ENCODE data around the gene DDX10.
A peak's percentile ranks its signal among the peaks of the same experiment; 100 is the strongest.

The DDX10 gene

DNA sequence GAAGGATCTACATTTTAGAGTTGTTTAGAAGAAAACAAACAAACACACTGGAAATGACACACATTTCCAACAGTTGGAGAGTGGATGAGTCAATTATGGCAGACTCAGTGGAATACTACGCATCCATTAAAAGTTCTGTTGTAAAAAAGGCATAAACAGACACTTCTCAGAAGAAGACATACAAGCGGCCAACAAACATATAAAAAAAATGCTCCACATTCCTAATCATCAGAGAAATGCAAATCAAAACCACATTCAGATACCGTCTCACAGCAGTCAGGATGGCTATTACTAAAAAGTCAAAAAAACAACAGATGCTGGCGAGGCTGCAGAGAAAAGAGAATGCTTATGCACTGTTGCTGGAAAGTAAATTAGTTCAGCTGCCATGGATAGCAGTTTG, 298.2 kb downstream of the DDX10 start:
- TF ChIP-seq GATA3 (IDR thresholded peaks at IDR 0.05; ENCODE audit: low read depth, low read length) = no peak

DNA sequence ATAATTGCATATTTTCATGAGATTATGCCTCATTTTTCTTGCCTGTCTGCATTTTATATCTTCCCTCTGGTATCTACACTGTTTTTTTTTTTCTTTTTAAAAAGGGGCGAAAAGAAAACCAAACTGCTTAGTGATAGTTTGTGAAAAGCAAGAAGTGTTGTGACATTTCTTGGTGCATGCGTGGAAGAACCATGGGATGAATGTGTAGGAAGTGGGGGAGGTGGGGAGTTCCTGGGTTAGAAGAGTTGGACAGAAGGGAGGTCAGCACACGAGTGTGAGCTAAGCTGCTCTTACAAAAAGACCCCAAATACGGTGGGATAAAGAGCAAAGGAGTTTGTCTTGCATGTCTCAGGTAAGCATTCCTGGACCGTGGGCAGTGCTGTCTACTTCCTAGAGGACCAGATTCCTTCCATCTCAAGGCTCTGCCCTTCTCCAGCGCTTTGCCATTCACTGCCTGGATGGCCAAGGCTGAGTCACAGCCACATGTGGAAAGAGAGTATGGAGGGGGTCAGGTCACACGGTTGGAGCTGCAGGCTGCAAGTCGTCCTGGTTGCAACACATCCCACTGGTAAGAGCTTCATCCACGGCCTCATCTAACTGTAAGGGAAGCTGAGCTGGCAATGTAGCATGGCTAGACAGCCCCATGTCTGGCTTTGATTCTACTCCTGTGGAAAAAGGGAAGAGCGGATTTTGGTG, 300.6 kb downstream of the DDX10 start:
- TF ChIP-seq GATA3 (IDR thresholded peaks at IDR 0.05; ENCODE audit: low read depth, low read length) (no peak), GATA2 (IDR thresholded peaks at IDR 0.05; ENCODE audit: low read depth, low read length) (no peak)

DNA sequence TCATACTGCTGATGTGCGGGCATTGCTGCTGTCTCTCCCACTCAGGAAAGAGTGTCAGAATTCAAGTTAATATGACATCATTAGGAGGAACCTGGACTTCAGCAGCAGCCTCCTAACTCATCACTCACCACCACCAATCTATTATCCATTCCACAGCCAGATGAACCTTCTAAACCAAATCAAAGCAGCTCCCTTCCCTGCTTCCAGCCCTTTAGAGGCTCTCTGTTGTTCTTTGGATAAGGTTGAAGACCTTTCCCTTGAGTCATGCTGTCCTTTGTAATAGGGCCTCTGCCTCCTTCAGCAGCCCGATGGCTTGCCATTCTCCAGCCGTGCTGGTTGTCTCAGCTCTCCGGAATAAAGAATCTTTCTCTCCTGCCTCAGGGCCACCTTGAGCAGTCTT, 301.3 kb downstream of the DDX10 start:
- TF ChIP-seq GATA3 (IDR thresholded peaks at IDR 0.05; ENCODE audit: low read depth, low read length) (no peak), GATA2 (IDR thresholded peaks at IDR 0.05; ENCODE audit: low read depth, low read length) (no peak)

DNA sequence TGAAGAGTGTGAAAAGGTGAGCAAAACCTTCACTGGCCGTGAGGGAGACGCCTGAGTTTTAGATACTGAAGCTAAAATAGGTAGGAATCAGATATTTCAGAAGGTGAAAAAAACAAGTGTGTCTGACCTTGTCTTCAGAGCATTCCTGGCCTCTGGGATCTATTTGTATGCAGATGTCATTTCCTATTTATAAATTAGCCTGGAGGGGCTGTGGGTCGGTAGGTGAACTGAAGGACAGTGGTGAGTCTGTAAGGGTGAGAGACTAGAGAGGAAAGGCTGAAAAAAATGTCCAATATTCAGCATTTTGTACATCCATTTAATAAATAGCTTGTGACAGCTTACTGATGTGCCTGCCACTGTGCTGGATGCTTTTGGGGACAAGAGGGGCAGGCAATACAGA, 302.1 kb downstream of the DDX10 start:
- no peak for TF ChIP-seq GATA3 (IDR thresholded peaks at IDR 0.05; ENCODE audit: low read depth, low read length)
- TF ChIP-seq GATA2 (IDR thresholded peaks at IDR 0.05; ENCODE audit: low read depth, low read length) = no peak

DNA sequence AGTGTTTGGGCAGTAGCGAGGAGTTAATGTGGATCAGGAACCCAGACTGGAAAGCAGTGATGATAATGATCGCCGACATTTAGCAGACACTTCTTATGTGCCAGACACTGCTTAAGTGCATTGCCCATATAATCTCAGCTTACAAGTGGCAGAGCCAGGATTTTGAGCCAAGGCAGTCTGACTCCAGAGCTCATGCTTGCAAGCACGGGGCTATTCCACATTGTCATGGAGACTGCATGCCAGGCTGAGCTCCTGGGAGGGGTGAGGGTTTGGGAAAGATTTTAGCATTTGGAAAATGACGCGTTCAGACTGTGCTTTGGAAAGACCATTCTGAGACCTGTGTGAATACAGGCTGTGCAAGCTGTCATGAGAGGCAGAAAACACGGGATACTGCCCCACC, 302.7 kb downstream of the DDX10 start:
- TF ChIP-seq GATA2 (IDR thresholded peaks at IDR 0.05; ENCODE audit: low read depth, low read length) (peak; percentile 91), GATA3 (IDR thresholded peaks at IDR 0.05; ENCODE audit: low read depth, low read length) (peak; percentile 58)

DNA sequence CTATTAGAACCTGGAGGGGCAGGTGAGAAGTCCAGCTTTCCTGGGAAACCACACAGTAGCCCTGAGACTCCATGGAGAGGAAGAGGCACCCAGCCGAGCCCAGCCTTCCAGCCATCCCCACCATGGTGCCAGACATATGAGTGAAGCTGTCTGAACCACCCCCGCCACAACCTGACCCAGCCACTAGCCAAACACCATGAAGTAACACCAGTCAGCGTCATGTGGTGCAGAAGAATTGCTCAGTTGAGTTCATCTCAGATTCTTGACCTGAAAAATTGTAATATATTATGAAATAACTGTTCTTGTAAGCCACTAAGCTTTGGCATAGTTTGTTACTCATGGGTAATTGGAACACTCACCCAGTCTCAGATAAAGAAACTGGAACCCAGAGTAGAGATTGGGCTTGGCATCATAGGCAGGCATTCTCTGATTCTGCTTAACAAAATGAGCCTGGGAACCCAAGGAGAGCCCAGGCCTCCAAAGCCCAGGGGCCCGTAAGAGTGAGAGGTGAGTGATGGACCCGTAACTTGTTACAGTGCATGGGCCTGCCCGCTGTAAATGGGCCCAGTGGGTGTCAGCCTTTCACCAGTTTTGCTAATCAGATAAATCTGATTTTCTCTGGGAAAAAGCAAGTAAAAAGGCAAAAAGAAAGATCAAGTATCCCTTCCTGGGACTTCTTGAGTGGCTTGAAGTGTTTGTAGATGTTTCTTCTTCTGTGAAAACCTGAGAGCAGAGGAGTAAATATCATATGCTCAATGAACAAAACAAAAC, 305.5 kb downstream of the DDX10 start:
- TF ChIP-seq GATA2 (IDR thresholded peaks at IDR 0.05; ENCODE audit: low read depth, low read length) (no peak), GATA3 (IDR thresholded peaks at IDR 0.05; ENCODE audit: low read depth, low read length) (no peak)

DNA sequence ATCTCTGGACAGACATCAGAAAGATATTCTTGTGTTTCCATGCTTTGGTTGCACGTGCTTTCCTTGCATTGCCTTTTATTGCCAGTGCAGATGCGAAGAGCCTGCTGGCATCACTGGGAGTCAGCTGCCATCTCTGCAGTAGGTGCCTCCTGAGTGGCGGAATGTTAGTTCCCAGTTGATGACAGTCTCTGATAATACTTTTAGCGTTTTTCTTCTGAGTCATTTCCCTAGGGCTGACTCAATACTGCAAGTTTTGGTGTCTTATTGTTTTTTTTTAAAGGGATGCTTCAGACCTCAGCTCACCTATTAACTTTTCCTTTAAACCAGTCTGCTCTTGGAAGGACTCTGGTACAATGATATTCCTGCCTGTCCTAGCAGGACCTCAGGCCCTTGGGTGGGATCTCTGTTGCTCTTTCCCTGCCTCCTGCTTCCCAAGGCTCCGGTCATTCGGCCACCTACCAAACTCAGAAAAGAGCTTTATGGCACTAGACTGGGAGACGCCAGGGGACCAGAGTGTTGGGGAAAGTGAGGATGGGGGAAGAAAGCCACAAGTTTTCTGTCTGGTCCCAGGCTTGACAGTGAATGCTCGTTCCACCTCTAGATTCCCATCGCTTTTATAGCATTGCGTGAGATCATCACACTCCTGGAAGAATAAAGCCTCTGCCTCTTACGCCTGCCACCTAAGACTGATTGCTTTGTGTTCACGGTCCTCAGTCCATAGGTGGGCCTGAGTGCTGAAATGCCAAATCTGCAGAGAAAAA, 308.7 kb downstream of the DDX10 start:
- no peak for TF ChIP-seq GATA2 (IDR thresholded peaks at IDR 0.05; ENCODE audit: low read depth, low read length)
- TF ChIP-seq GATA3 (IDR thresholded peaks at IDR 0.05; ENCODE audit: low read depth, low read length) = no peak

DNA sequence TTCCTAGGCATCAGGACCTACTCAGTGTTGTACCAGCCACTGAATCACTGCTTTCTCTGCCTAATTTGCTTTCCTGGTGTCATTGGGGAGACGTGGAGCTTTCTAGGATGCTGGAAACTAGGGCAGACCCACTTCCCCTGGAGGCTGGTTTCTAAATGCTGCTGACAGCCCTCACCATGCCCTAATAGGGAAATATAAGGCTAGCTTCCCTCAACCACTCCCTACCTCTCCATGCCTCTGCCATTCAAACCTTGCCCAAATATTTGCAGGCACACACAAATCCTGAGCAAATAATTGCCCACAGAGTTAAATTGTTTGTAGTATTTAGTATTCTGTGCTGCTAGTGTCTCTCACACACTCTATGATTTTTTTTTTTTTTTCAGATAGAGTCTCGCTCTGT, 310.2 kb downstream of the DDX10 start:
- TF ChIP-seq GATA3 (IDR thresholded peaks at IDR 0.05; ENCODE audit: low read depth, low read length) (no peak), GATA2 (IDR thresholded peaks at IDR 0.05; ENCODE audit: low read depth, low read length) (no peak)

DNA sequence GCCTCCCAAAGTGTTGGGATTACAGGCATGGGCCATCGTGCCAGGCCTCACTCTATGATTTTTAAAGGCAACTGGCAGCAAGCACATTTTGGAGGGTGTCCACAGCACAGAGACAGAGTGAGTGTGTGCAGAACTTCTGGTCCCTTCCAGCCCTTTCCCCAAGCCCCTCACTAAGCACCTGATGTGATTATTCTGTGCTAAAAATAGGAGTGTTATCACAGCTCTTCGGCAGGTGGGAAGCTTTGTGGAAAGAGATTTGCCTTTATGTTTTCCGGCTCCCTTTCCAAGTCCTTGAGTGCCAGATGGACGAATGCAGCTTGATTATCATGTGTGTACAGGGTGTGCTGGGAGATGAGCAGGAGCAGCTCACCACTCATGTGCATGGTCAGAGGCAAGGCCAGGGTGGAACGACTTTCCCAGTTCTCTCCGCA, 310.8 kb downstream of the DDX10 start:
- TF ChIP-seq GATA3 (IDR thresholded peaks at IDR 0.05; ENCODE audit: low read depth, low read length) (no peak), GATA2 (IDR thresholded peaks at IDR 0.05; ENCODE audit: low read depth, low read length) (no peak)

DNA sequence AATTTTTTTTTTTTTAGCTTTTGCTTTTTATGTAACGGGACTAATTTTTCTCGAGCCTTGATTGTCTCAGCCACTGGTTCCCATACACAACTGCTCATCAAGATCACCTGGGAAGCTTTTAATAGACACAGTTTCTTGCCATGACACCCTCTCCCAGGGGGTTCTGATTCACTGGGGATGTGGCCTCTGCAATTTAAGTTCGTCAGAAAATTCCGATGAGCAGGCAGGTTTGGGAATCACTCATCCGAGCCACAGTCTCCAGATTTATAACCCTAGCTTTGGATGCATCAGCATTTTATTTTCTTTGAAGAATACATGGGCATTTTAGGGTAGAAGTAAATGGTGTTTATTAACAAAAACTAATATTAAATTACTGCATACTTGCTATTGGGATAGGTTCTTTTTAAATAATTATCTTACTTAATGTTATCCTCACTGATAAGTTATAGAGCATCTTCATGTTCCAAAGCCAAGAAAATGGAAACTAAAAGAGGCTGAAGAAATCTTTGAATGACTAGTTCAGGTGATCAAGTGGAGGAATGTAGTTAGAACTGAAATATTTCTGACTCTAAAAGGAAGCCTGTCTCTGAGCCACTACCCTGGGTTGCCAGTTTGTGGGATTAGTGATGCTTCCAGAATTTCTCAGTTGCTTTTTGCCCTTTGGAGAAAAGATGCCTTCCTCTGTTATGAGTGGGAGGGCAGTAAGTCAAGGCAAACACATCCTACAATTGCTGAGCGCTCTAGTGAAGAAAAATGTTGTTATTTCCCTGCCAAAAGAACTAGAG, 319.0 kb downstream of the DDX10 start:
- TF ChIP-seq GATA2 (IDR thresholded peaks at IDR 0.05; ENCODE audit: low read depth, low read length) = no peak
- no peak for TF ChIP-seq GATA3 (IDR thresholded peaks at IDR 0.05; ENCODE audit: low read depth, low read length)

DNA sequence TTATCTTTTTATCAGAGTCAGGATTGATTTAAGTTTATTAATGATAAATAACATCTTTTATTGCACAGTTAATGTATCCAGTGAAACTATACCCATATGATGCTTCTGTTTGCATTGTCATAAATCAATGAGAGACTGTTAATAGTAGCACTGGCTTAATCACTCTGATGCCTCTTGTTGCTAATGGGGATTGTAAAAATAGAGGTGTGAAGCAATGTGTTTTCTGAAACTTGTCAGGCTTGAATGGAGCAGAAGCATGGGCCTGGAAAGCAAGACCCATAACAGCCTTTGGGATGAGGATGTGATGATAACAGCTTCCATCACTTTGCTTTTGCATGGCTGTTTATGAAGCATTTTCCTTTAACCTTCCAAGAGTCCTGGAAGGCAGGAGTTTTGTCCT, 319.7 kb downstream of the DDX10 start:
- no peak for TF ChIP-seq GATA3 (IDR thresholded peaks at IDR 0.05; ENCODE audit: low read depth, low read length)
- no peak for TF ChIP-seq GATA2 (IDR thresholded peaks at IDR 0.05; ENCODE audit: low read depth, low read length)

DNA sequence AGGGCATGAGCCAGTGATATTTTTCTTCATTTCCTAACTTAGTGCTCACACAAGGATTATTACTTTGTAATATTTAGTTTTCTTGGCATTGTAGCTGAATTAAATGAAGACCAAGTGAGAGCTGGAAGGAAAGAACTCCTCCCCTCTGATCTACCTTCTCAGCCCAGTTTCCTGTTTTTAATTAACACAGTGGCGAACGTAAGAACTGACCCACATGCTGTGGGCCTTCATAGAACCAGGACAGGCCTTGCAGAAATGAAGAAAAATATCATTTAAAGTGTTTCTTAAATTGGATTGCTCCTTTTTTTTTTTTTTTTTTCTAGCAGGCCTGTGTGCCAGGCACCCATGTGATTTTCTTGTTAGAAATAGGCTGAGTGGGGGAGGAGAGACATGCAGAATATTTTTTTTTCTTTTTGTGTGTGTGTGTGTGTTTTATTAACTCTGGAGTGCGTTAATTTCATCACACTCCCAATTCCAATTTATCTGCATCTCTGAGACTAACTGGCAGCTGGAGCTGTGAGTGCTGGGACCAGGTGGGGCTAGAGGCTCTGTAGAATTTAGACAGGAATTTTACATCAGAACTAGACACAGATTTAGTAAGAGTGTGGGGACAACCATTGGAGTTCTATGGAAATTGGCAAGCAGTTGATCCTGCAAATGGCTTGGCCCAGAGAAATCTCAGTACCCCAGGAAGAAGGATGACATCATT, 320.5 kb downstream of the DDX10 start:
- TF ChIP-seq GATA2 (IDR thresholded peaks at IDR 0.05; ENCODE audit: low read depth, low read length) = no peak
- no peak for TF ChIP-seq GATA3 (IDR thresholded peaks at IDR 0.05; ENCODE audit: low read depth, low read length)

DNA sequence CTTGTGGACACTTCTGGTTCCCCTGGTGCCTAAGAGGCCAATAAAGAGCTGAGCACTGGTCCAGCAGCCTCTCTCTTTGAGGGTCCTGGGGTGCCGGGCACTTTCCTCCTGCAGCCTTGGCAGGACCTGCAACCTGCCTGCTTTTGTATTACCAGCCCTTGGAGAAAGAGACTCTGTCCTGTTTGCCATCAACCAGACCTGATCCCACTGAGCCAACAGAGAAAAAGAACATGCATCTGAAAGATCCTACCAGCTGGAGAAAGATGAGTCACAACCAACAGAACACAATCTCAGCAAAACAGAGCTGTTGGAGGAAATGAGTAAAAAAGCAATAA, 321.0 kb downstream of the DDX10 start:
- TF ChIP-seq GATA3 (IDR thresholded peaks at IDR 0.05; ENCODE audit: low read depth, low read length) (no peak), GATA2 (IDR thresholded peaks at IDR 0.05; ENCODE audit: low read depth, low read length) (no peak)

Measured in SH-SY5Y (cell line).